SK-N-SH (cell line): ENCODE measurements around the gene PPP2R3C. TPM values are rescaled to one million over a fixed set of nuclear protein-coding genes. Genes with fewer than 3 reads are reported as not detected.

ENCODE experiments used
- CTCF ChIA-PET: fragments of 300-600, 350-600 bp; formaldehyde crosslinking; extraction: SDS; loops from one replicate; lab custom pipeline; 2021; lab: Yijun Ruan, JAX
- POLR2A ChIA-PET: fragments of 350-600 bp; sonication (Branson Sonifier 250); formaldehyde crosslinking; extraction: SDS; loops from one replicate; lab custom pipeline; 2020; ENCODE audit warnings: antibody characterized with exemption, inconsistent platforms; lab: Yijun Ruan, JAX
- DNase-seq: peaks from one replicate; pipeline ENCODE4 v3.0.0; 2012
- H2AFZ ChIP-seq: fragments of 200-600 bp; sonication (generic); 2 replicates; pipeline ENCODE4 v1.8.1; 2016; ENCODE audit warnings: antibody characterized with exemption, mild to moderate bottlenecking, low read depth
- H3F3A ChIP-seq: fragments of 200-600 bp; sonication (generic); replicated peaks from 2 replicates; pipeline ENCODE3; 2016; ENCODE audit warnings: antibody characterized with exemption, mild to moderate bottlenecking; ENCODE audit not compliant: insufficient read depth
- H3K27ac ChIP-seq, 2 experiments: fragments of 200-500 bp in 1 of 2; fragments of 200-600 bp in 1 of 2; sonication (Bioruptor generic) in 1 of 2; sonication (generic), shearing (Covaris generic) in 1 of 2; 2 replicates each; pipeline versions ENCODE4 v1.5.1 to v1.6.1; 2014 to 2016; ENCODE audit warnings: low read depth in 2 of 2, inconsistent platforms in 1 of 2, low read length in 1 of 2, mild to moderate bottlenecking in 1 of 2, mixed read lengths in 1 of 2
- H3K27me3 ChIP-seq: fragments of 200-600 bp; sonication (generic), shearing (Covaris generic); 2 replicates; pipeline ENCODE4 v1.6.1; 2016; ENCODE audit warnings: mixed run types; ENCODE audit not compliant: insufficient read depth
- H3K36me3 ChIP-seq, 2 experiments: fragments of 200-500 bp in 1 of 2; fragments of 200-600 bp in 1 of 2; sonication (Bioruptor generic) in 1 of 2; sonication (generic) in 1 of 2; replicated peaks in 1 of 2; 2 replicates each; pipeline versions ENCODE3 to v1.5.1; 2014 to 2016; ENCODE audit warnings: low read length in 1 of 2, mild to moderate bottlenecking in 1 of 2; ENCODE audit not compliant: insufficient read depth in 2 of 2, control insufficient read depth in 1 of 2
- H3K4me1 ChIP-seq, 2 experiments: fragments of 200-500 bp in 1 of 2; fragments of 200-600 bp in 1 of 2; sonication (Bioruptor generic) in 1 of 2; sonication (generic), shearing (Covaris generic) in 1 of 2; 2 replicates each; pipeline versions ENCODE4 v1.5.1 to v1.6.1; 2014 to 2016; ENCODE audit warnings: low read depth in 1 of 2, low read length in 1 of 2, mixed run types in 1 of 2; ENCODE audit not compliant: insufficient read depth in 2 of 2, control insufficient read depth in 1 of 2
- H3K4me2 ChIP-seq: fragments of 200-600 bp; sonication (generic), shearing (Covaris generic); 2 replicates; pipeline ENCODE4 v1.6.1; 2017; ENCODE audit warnings: mixed run types
- H3K4me3 ChIP-seq, 2 experiments: fragments of 200-500 bp in 1 of 2; fragments of 200-600 bp in 1 of 2; sonication (Bioruptor generic) in 1 of 2; sonication (generic), shearing (Covaris generic) in 1 of 2; 2 replicates each; pipeline versions ENCODE4 v1.5.1 to v1.8.1; 2014 to 2016; ENCODE audit warnings: low read depth in 2 of 2, inconsistent platforms in 1 of 2, low read length in 1 of 2, mild to moderate bottlenecking in 1 of 2, mixed read lengths in 1 of 2, moderate library complexity in 1 of 2
- H3K79me2 ChIP-seq: fragments of 200-600 bp; sonication (generic); 2 replicates; pipeline ENCODE4 v1.8.1; 2017; ENCODE audit warnings: mild to moderate bottlenecking; ENCODE audit not compliant: insufficient read depth
- H3K9ac ChIP-seq: fragments of 200-600 bp; sonication (generic); 2 replicates; pipeline ENCODE4 v1.6.1; 2017; ENCODE audit warnings: mixed run types
- H3K9me2 ChIP-seq: fragments of 200-600 bp; sonication (generic); 2 replicates; pipeline ENCODE4 v1.6.1; 2017; ENCODE audit warnings: mixed run types
- H3K9me3 ChIP-seq: fragments of 200-600 bp; sonication (generic); 2 replicates; pipeline ENCODE4 v1.6.1; 2017; ENCODE audit warnings: mixed run types, mild to moderate bottlenecking, moderate library complexity
- H4K20me1 ChIP-seq: fragments of 200-600 bp; sonication (generic); 2 replicates; pipeline ENCODE4 v1.6.1; 2017; ENCODE audit warnings: mild to moderate bottlenecking, mixed run types; ENCODE audit not compliant: insufficient read depth
- CHD2 ChIP-seq: fragments of 150-350 bp; IDR thresholded peaks from 2 replicates; pipeline ENCODE4 v1.6.1; 2018; ENCODE audit warnings: low read length; ENCODE audit not compliant: partially characterized antibody
- MEF2A ChIP-seq: IDR thresholded peaks from 2 replicates; pipeline ENCODE4 v1.4.0; 2012; ENCODE audit warnings: low read depth, borderline replicate concordance
- MXI1 ChIP-seq: IDR thresholded peaks from 2 replicates; pipeline ENCODE4 v1.6.1; 2012; ENCODE audit warnings: mild to moderate bottlenecking, low read depth, low read length, improper control_type of control experiment
- NFIC ChIP-seq: IDR thresholded peaks from 2 replicates; pipeline ENCODE4 v1.4.0; 2012; ENCODE audit warnings: borderline replicate concordance
- RAD21 ChIP-seq: IDR thresholded peaks from 2 replicates; pipeline ENCODE4 v1.6.1; 2012; ENCODE audit warnings: mild to moderate bottlenecking, low read length
- WGBS: methylation state at CpG from one replicate; pipeline ENCODE4 v1.1.6; 2017; ENCODE audit warnings: low lambda C conversion rate; 5-methylcytosine and 5-hydroxymethylcytosine counted together
- polyA plus RNA-seq, 3 experiments: library from polyadenylated mRNA; depleted of rRNA; stranded (reverse); fragments of >200 nt; gene quantifications; 2 replicates each; pipeline ENCODE4 v1.2.3, GENCODE V29; 2012
- TF ChIP-seq, protein P1 (sequence below): fragments of 200-600 bp; sonication (generic); IDR thresholded peaks from 2 replicates; pipeline ENCODE4 v1.6.1; 2017; ENCODE audit warnings: antibody characterized with exemption, mild to moderate bottlenecking, moderate library complexity
- TF ChIP-seq, protein P2 (sequence below): IDR thresholded peaks from 2 replicates; pipeline ENCODE4 v1.4.0; 2012; ENCODE audit warnings: low read depth, borderline replicate concordance
- TF ChIP-seq, protein P3 (sequence below): fragments of 150-350 bp; IDR thresholded peaks from 2 replicates; pipeline ENCODE4 v1.6.1; 2016; ENCODE audit warnings: mild to moderate bottlenecking, low read depth, low read length
- TF ChIP-seq, protein P4 (sequence below): IDR thresholded peaks from 2 replicates; pipeline ENCODE4 v1.6.1; 2012; ENCODE audit warnings: mild to moderate bottlenecking, low read depth, low read length, moderate library complexity

PPP2R3C gene
- polyA plus RNA-seq, 1 of the 3 experiments (the other 2 are of a cell fraction) = 6.2 TPM

DNA sequence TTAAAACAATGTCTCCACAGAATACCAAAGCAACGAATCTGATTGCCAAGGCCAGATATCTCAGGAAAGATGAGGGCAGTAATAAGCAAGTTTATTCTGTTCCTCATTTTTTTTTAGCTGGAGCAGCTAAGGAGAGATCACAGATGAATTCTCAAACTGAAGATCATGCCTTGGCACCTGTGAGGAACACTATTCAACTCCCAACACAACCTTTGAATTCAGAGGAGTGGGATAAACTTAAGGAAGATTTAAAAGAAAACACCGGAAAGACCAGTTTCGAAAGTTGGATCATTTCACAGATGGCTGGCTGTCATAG is 1.6 kb upstream of the PPP2R3C start:
- H3K4me3 ChIP-seq = peak overlapping the region; percentile 81
- ChIA-PET POLR2A (interaction anchor here (1.7 kb wide), 1 partner anchor 703 kb away, joined by 4 read pairs; the partner anchor contains the start of gene BRMS1L), CTCF (interaction anchor here (0.6 to 2.0 kb wide), 4 partner anchors 18 to 692 kb away, joined by 3 to 8 read pairs (median 4); partner anchors contain the start of gene NFKBIA)
- TF ChIP-seq RAD21 (no peak), NFIC (no peak), MEF2A (no peak), MXI1 (no peak), CHD2 (no peak)
- TF ChIP-seq, protein P1, sequence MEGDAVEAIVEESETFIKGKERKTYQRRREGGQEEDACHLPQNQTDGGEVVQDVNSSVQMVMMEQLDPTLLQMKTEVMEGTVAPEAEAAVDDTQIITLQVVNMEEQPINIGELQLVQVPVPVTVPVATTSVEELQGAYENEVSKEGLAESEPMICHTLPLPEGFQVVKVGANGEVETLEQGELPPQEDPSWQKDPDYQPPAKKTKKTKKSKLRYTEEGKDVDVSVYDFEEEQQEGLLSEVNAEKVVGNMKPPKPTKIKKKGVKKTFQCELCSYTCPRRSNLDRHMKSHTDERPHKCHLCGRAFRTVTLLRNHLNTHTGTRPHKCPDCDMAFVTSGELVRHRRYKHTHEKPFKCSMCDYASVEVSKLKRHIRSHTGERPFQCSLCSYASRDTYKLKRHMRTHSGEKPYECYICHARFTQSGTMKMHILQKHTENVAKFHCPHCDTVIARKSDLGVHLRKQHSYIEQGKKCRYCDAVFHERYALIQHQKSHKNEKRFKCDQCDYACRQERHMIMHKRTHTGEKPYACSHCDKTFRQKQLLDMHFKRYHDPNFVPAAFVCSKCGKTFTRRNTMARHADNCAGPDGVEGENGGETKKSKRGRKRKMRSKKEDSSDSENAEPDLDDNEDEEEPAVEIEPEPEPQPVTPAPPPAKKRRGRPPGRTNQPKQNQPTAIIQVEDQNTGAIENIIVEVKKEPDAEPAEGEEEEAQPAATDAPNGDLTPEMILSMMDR = no peak
- TF ChIP-seq, protein P2, sequence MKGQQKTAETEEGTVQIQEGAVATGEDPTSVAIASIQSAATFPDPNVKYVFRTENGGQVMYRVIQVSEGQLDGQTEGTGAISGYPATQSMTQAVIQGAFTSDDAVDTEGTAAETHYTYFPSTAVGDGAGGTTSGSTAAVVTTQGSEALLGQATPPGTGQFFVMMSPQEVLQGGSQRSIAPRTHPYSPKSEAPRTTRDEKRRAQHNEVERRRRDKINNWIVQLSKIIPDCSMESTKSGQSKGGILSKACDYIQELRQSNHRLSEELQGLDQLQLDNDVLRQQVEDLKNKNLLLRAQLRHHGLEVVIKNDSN = no peak
- TF ChIP-seq, protein P3, sequence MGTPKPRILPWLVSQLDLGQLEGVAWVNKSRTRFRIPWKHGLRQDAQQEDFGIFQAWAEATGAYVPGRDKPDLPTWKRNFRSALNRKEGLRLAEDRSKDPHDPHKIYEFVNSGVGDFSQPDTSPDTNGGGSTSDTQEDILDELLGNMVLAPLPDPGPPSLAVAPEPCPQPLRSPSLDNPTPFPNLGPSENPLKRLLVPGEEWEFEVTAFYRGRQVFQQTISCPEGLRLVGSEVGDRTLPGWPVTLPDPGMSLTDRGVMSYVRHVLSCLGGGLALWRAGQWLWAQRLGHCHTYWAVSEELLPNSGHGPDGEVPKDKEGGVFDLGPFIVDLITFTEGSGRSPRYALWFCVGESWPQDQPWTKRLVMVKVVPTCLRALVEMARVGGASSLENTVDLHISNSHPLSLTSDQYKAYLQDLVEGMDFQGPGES = no peak
- TF ChIP-seq, protein P4, sequence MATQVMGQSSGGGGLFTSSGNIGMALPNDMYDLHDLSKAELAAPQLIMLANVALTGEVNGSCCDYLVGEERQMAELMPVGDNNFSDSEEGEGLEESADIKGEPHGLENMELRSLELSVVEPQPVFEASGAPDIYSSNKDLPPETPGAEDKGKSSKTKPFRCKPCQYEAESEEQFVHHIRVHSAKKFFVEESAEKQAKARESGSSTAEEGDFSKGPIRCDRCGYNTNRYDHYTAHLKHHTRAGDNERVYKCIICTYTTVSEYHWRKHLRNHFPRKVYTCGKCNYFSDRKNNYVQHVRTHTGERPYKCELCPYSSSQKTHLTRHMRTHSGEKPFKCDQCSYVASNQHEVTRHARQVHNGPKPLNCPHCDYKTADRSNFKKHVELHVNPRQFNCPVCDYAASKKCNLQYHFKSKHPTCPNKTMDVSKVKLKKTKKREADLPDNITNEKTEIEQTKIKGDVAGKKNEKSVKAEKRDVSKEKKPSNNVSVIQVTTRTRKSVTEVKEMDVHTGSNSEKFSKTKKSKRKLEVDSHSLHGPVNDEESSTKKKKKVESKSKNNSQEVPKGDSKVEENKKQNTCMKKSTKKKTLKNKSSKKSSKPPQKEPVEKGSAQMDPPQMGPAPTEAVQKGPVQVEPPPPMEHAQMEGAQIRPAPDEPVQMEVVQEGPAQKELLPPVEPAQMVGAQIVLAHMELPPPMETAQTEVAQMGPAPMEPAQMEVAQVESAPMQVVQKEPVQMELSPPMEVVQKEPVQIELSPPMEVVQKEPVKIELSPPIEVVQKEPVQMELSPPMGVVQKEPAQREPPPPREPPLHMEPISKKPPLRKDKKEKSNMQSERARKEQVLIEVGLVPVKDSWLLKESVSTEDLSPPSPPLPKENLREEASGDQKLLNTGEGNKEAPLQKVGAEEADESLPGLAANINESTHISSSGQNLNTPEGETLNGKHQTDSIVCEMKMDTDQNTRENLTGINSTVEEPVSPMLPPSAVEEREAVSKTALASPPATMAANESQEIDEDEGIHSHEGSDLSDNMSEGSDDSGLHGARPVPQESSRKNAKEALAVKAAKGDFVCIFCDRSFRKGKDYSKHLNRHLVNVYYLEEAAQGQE = no peak
- no peaks in the 10 kb centered on the region for H3K9me2 ChIP-seq
- no peaks in the 10 kb centered on the region for H4K20me1 ChIP-seq
- DNase-seq = no peak
- H3K9me3 ChIP-seq = no peaks in the 10 kb centered on the region
- peaks cover 6% of the 10 kb centered on the region for H3F3A ChIP-seq
- peak overlapping the region; percentile 86 for H3K4me2 ChIP-seq
- H3K27ac ChIP-seq = peak overlapping the region in 1 of 2 experiments; percentile 98; a peak in 1 of 4 replicates
- WGBS = 63% methylated on average over 3 of the region's 3 CpGs
- H3K36me3 ChIP-seq = peaks cover 0 to 14% of the 10 kb centered on the region in 2 experiments
- H3K79me2 ChIP-seq = peaks cover 55% of the 10 kb centered on the region; the same call in 1 of the 2 replicates
- H3K9ac ChIP-seq = peak overlapping the region; percentile 90
- H3K27me3 ChIP-seq = no peaks in the 10 kb centered on the region
- H2AFZ ChIP-seq = peak overlapping the region; percentile 90
- H3K4me1 ChIP-seq = peaks cover 8 to 12% of the 10 kb centered on the region in 2 experiments; a peak in 3 of 4 replicates
